Smooth muscle cell (in vitro differentiated cells): ENCODE results near the gene SFTPA2. TPM values are rescaled to one million over a fixed set of nuclear protein-coding genes. Genes with fewer than 3 reads are reported as not detected.
"Not testable (repeated sequence)": the region's sequence is repeated elsewhere in the genome, so short reads cannot be mapped to it uniquely, and the experiment has no call there.

ENCODE experiments used
- DNase-seq: peaks from one replicate; lab custom pipeline; 2025; ENCODE audit not compliant: unreplicated experiment; lab: John Stamatoyannopoulos, UW
- H2AFZ ChIP-seq: fragments of 200-600 bp; sonication (generic); 2 replicates; pipeline ENCODE4 v1.6.0; 2016; ENCODE audit warnings: antibody characterized with exemption, low read depth, mild to moderate bottlenecking
- H3F3A ChIP-seq: fragments of 200-600 bp; sonication (generic); 2 replicates; pipeline ENCODE4 v1.6.0; 2017; ENCODE audit warnings: antibody characterized with exemption, low read depth
- H3K27ac ChIP-seq: fragments of 200-600 bp; sonication (generic); 2 replicates; pipeline ENCODE4 v1.5.1; 2016; ENCODE audit warnings: low read depth, mild to moderate bottlenecking
- H3K27me3 ChIP-seq: fragments of 200-600 bp; sonication (generic); 2 replicates; pipeline ENCODE4 v1.6.1; 2016; ENCODE audit warnings: low read depth, mild to moderate bottlenecking
- H3K36me3 ChIP-seq: fragments of 200-600 bp; sonication (generic); 2 replicates; pipeline ENCODE4 v1.5.1; 2016; ENCODE audit warnings: low read depth
- H3K4me1 ChIP-seq: fragments of 200-600 bp; sonication (generic); 2 replicates; pipeline ENCODE4 v1.5.1; 2016; ENCODE audit warnings: low read depth
- H3K4me2 ChIP-seq: fragments of 200-600 bp; sonication (generic); 2 replicates; pipeline ENCODE4 v1.6.0; 2016; ENCODE audit warnings: mild to moderate bottlenecking
- H3K4me3 ChIP-seq: fragments of 200-600 bp; sonication (generic); 2 replicates; pipeline ENCODE4 v1.5.1; 2016; ENCODE audit warnings: mild to moderate bottlenecking
- H3K79me2 ChIP-seq: fragments of 200-600 bp; sonication (generic); 2 replicates; pipeline ENCODE4 v1.6.0; 2016; ENCODE audit warnings: low read depth, mild to moderate bottlenecking
- H3K9ac ChIP-seq: fragments of 200-600 bp; sonication (generic); 2 replicates; pipeline ENCODE4 v1.6.0; 2016; ENCODE audit warnings: low read depth
- H3K9me3 ChIP-seq: fragments of 200-600 bp; sonication (generic); replicated peaks from 2 replicates; pipeline ENCODE4 v1.5.1; 2016; ENCODE audit warnings: low read depth
- H4K20me1 ChIP-seq: fragments of 200-600 bp; sonication (generic); 2 replicates; pipeline ENCODE4 v1.6.0; 2016; ENCODE audit warnings: low read depth
- WGBS: methylation state at CpG from one replicate; pipeline ENCODE4 v1.1.7; 2016; ENCODE audit warnings: low lambda C conversion rate; 5-methylcytosine and 5-hydroxymethylcytosine counted together
- polyA plus RNA-seq: library from polyadenylated mRNA; unstranded; fragments of >200 nt; fragmentation: Nextera tagmentation; extraction: Ambion mirVana; gene quantifications from 2 replicates; pipeline ENCODE4 v1.2.1, GENCODE V29; 2016
- total RNA-seq: library from RNA; depleted of rRNA; stranded (reverse); fragments of >200 nt; gene quantifications from 2 replicates; pipeline ENCODE4 v1.2.3, GENCODE V29; 2014
- TF ChIP-seq, protein P1 (sequence below): fragments of 200-600 bp; sonication (generic); IDR thresholded peaks from 2 replicates; pipeline ENCODE4 v1.5.1; 2017; ENCODE audit warnings: borderline replicate concordance, mild to moderate bottlenecking, antibody characterized with exemption; ENCODE audit not compliant: insufficient read depth, poor library complexity, severe bottlenecking

Gene SFTPA2
- total and polyA plus RNA-seq, 2 experiments from 2014 or later = 0.79 TPM; not detected in 1

DNA sequence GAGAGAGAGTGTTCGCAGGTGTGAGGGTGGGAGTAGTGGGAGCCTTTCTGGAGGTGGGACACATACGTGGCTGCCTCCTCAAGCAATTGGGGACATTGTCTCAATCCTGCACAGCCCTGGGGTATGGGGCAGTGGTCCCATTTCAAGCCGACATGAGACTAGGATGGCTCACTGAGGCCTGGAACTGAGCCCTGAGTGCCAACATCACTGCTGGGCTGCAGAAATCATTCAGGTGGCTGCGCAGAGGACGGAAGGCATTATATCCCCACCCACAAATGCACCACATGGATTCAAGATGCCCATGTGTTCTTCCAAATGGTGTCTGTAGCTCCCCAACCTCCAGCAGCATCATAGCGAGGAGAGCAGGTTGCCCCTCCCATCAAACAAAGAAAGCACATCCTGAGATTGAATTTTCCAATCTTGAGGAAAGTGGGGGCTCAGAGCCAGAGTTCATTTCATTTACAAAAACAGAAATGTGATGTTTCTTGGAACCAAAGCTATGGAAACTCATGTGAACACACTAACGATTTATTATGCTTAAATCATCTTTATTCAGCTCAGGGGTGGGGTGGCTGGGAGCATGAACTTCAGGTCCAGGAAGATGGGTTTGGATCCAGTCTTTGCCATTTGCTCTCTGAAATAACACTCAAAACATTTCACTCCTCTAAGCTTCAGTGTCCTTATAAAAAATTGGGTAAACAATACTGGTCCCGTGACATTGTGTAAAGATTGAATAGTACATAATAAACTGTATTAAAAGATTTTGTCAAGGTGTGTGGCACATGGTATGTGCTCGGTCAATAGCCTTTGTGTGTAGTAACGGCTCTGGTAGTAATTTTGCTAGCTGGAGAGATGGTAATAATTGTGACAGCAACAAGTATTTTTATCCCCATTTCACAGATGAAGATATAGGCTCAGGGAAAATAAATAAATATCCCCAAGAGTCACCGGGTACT is 4.6 kb downstream of the SFTPA2 start:
- Histone ChIP-seq H3K27me3 (no peaks in the 10 kb centered on the region), H3K9me3 (no peaks in the 10 kb centered on the region), H3F3A (no peaks in the 10 kb centered on the region), H3K79me2 (no peaks in the 10 kb centered on the region), H3K27ac (no peak overlapping the region), H3K4me1 (no peaks in the 10 kb centered on the region), H3K9ac (no peak overlapping the region), H3K4me2 (no peak overlapping the region), H3K36me3 (no peaks in the 10 kb centered on the region), H2AFZ (no peak overlapping the region), H4K20me1 (no peaks in the 10 kb centered on the region), H3K4me3 (no peak overlapping the region)
- no peak for DNase-seq
- 87% methylated on average over 11 of the region's 11 CpGs for WGBS
- TF ChIP-seq, protein P1, sequence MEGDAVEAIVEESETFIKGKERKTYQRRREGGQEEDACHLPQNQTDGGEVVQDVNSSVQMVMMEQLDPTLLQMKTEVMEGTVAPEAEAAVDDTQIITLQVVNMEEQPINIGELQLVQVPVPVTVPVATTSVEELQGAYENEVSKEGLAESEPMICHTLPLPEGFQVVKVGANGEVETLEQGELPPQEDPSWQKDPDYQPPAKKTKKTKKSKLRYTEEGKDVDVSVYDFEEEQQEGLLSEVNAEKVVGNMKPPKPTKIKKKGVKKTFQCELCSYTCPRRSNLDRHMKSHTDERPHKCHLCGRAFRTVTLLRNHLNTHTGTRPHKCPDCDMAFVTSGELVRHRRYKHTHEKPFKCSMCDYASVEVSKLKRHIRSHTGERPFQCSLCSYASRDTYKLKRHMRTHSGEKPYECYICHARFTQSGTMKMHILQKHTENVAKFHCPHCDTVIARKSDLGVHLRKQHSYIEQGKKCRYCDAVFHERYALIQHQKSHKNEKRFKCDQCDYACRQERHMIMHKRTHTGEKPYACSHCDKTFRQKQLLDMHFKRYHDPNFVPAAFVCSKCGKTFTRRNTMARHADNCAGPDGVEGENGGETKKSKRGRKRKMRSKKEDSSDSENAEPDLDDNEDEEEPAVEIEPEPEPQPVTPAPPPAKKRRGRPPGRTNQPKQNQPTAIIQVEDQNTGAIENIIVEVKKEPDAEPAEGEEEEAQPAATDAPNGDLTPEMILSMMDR = no peak

DNA sequence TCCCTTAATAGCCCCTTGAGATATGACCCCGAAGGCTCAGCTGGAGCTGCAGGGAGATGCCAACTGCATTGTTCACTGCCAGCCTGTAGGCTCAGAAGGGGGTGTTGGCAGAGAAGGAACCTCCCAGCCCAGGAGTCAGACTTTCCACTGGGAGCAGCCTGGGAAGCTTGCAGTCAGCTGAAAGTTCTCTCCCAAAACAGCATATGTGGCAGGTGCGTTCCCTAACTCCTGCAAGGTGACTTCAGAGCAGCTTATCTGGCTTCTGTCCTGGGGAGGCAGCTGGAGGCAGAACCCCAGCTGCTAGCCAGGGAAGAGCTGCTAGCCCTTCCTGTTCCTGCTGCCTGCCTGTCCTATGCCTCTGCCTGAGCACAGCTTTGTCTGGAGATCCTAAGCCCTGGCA is 8.1 kb downstream of the SFTPA2 start:
- Histone ChIP-seq H3K9me3 (no peaks in the 10 kb centered on the region), H3K9ac (no peak overlapping the region), H4K20me1 (no peaks in the 10 kb centered on the region), H3K79me2 (no peaks in the 10 kb centered on the region), H3K36me3 (no peaks in the 10 kb centered on the region), H3K27ac (no peak overlapping the region), H3K4me2 (no peak overlapping the region), H3K27me3 (peaks cover 5% of the 10 kb centered on the region), H3F3A (no peaks in the 10 kb centered on the region), H3K4me3 (no peak overlapping the region), H2AFZ (no peak overlapping the region), H3K4me1 (no peaks in the 10 kb centered on the region)
- WGBS = 75% methylated on average over 2 of the region's 2 CpGs
- TF ChIP-seq, protein P1 = no peak
- DNase-seq = no peak

GRCh38 chr10:79547973-79548372 is 12.2 kb downstream of the SFTPA2 start:
- Histone ChIP-seq H3K9me3 (no peaks in the 10 kb centered on the region), H4K20me1 (no peaks in the 10 kb centered on the region), H3K27me3 (peaks cover 5% of the 10 kb centered on the region), H3K36me3 (no peaks in the 10 kb centered on the region), H3K9ac (no peak overlapping the region), H3K27ac (no peak overlapping the region), H3F3A (no peaks in the 10 kb centered on the region), H3K4me1 (no peaks in the 10 kb centered on the region), H3K4me2 (no peak overlapping the region), H2AFZ (no peak overlapping the region), H3K79me2 (no peaks in the 10 kb centered on the region), H3K4me3 (no peak overlapping the region)
- TF ChIP-seq, protein P1 = no peak
- 47% methylated on average over 3 of the region's 3 CpGs for WGBS
- DNase-seq = no peak

- H3K9ac ChIP-seq = not testable (repeated sequence)
Measured at GRCh38 chr10:79547128-79547527, 13.1 kb downstream of the SFTPA2 start.

DNA sequence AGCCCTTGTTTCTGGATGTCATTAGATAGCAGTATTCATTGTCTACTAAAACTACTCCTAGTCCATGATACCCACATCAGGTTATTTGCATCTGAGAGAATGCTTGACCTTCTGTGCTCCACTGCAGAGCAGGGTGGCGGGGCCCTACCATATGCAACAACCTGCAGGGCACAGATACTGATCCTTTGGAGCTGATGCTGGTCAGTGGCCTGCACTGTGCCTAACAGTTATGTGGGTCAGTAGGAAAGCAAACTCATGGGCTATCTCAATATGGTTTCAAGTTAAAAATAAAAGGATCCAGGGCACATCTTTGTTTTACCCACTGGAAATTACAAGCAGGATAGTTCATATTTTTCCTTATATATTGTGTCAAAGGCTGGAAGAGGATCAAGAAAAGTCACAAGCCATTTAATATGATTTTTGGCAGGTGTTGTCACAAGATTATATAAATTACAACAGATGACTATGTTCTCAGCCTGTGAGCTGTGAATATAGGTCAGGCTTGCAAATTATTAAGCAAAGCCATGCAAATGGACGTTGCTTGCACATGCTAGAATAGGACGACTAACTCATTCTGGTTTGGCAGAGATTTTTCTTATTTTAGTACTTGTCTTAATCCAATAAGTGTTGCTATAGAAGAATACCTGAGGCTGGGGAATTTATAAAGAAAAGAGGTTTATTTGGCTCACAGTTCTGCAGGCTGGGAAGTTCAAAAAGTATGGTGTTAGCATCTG is 15.1 kb downstream of the SFTPA2 start:
- WGBS = 93% methylated on average over 3 of the region's 3 CpGs
- DNase-seq, H3K4me2 ChIP-seq, H3F3A ChIP-seq, H3K9ac ChIP-seq, H3K36me3 ChIP-seq, H3K4me1 ChIP-seq, H3K4me3 ChIP-seq, H3K9me3 ChIP-seq, H3K27me3 ChIP-seq, H4K20me1 ChIP-seq, H3K79me2 ChIP-seq, H2AFZ ChIP-seq, H3K27ac ChIP-seq: not testable (repeated sequence)

More at GRCh38 chr10:79547128-79547527, 13.1 kb downstream of the SFTPA2 start:
- not testable (repeated sequence) for H3K9me3 ChIP-seq, H4K20me1 ChIP-seq, H3K4me1 ChIP-seq, H2AFZ ChIP-seq, H3K27ac ChIP-seq, H3F3A ChIP-seq, H3K27me3 ChIP-seq, H3K36me3 ChIP-seq, H3K4me2 ChIP-seq, H3K4me3 ChIP-seq, DNase-seq, H3K79me2 ChIP-seq
- whole genome bisulfite sequencing = 77% methylated on average over 2 of the region's 2 CpGs

- not testable (repeated sequence) for H3K79me2 ChIP-seq, H3K27me3 ChIP-seq, H3K4me2 ChIP-seq, H3K36me3 ChIP-seq, H3F3A ChIP-seq, H2AFZ ChIP-seq, H3K9ac ChIP-seq, H3K4me3 ChIP-seq, H4K20me1 ChIP-seq, H3K27ac ChIP-seq, H3K9me3 ChIP-seq, DNase-seq, H3K4me1 ChIP-seq
- 91% methylated on average over 3 of the region's 3 CpGs for WGBS
Measured at GRCh38 chr10:79544408-79544807, 15.8 kb downstream of the SFTPA2 start.
